HG03159 (cell line): Measurements from ENCODE around the gene APP.
"Not testable (repeated sequence)": the region's sequence is repeated elsewhere in the genome, so short reads cannot be mapped to it uniquely, and the experiment has no call there.

Source experiments
- ATAC-seq: cut with Tn5 transposase; IDR thresholded peaks from one replicate; pipeline ENCODE4 v1.9.1; 2021; ENCODE audit warnings: mild to moderate bottlenecking, moderate library complexity; ENCODE audit not compliant: unreplicated experiment

The APP gene

GRCh38 chr21:26028183-26028582 is 142.4 kb downstream of the APP start:
- ATAC-seq: no peak

DNA sequence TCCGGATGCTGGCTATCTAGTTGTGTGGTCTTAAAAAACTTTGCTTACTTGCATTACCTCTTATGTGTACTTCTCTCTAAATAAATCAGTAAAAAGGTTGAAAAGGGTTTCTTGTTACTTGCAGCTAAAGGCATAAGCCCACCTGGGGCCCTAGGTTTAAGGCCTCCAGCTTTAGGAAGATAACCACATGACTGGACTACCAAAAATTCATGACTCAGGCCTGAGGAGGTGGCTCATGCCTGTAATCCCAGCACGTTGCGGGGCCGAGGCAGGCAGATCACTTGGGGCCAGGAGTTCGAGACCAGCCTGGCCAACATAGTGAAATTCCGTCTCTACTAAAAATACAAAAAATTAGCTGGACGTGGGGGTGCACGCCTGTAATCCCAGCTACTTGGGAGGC is 142.9 kb downstream of the APP start:
- ATAC-seq: no peak

DNA sequence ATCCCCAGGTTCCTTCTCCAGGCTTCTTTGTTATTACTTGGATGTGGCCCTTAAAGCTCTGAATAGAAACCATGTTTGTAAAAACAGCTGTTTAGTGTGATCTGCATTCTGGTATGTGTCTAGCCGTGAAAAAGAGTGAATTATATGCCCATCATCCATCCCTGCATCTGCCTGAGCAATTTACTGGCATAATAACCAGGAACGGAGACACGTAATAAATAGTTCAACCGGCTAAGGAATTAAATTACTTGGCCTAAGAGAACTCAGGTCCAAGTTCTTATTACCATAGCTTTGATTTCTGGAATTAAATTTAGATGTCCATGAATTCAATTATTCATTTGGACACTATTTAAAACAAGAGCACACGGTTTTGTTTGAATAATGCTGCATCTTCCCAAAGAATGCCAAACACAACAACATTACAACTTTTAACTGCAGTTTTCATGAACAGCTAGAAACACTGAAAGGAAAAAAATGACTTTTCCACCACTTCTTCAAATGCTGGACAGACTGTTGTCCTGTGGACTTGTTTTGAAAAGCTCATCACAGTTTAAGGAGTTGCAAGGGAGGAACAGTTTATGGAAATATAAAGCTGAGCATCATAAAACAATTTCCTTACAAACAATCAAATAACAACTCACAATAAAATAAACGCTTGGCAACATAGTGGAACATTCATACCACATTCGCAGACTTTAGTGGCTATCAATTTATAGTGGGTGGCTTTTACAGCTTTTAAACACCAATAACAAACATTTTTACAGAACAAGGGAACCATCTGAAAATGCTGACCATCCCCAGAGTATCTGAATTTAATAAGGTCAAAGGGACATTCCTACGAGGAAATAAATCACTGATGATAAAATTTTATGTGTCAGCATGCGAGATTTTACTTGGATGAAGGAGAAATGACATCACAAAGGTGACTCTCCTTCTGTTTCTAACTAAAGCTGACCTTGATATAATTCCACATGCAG is 144.7 kb downstream of the APP start:
- ATAC-seq: no peak

DNA sequence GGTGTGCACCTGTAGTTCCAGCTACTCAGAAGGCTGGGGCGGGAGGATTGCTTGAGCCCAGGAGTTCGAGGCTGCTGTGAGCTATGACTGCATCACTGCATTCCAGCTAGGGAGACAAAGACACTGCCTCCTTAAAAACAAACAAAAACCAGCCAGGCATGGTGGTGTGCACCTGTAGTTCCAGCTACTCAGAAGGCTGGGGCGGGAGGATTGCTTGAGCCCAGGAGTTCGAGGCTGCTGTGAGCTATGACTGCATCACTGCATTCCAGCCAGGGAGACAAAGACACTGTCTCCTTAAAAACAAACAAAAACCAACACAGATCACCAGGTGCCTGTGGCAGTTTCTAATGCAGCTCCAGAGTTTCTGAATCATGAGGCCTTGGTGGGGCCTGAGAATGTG is 147.2 kb downstream of the APP start:
- not testable (repeated sequence) for ATAC-seq

GRCh38 chr21:26022598-26023337 is 147.8 kb downstream of the APP start:
- ATAC-seq: not testable (repeated sequence)

- ATAC-seq: no peak
Measured at GRCh38 chr21:26020510-26020909, 150.1 kb downstream of the APP start.

DNA sequence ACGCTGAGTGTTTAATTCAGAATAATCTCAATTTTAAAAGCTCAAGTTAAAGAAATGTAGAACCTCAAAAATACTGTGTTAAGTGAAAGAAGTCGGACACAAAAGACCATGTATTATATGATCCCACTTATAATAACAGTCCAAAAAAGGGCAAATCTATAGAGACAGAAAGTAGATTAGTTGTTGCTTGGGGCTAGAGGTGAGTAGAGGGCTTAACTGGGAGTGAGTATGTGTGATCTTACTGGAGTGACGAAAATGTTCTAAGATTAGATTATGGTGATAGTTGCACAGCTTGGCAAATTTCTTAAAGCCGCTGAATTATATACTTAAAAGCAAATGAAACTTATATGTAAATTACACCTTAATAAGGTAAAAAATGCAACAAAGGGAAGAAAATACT is 150.5 kb downstream of the APP start:
- ATAC-seq: no peak

GRCh38 chr21:26019236-26019635 is 151.3 kb downstream of the APP start:
- no peak for ATAC-seq

DNA sequence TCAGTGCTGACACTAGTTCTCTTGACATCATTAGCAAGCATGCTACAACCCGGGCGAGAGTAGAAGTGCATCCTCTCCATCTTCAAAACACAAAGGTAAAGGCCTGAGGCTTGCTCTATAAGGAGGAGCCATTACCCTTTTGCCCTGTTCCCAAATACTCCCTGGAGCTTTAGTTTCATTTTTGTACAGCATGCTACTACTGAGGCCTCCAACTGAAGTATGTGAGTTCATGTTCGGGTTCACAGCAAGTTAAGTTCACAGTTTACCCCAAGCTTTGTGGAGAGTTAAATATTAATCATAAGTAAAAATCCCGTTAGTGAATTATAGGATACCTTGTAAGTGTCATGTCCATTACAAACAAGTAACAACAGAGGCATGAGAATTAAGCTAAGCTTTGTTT is 156.6 kb downstream of the APP start:
- no peak for ATAC-seq

- not testable (repeated sequence) for ATAC-seq
Measured at GRCh38 chr21:26012482-26012881, 158.1 kb downstream of the APP start.

DNA sequence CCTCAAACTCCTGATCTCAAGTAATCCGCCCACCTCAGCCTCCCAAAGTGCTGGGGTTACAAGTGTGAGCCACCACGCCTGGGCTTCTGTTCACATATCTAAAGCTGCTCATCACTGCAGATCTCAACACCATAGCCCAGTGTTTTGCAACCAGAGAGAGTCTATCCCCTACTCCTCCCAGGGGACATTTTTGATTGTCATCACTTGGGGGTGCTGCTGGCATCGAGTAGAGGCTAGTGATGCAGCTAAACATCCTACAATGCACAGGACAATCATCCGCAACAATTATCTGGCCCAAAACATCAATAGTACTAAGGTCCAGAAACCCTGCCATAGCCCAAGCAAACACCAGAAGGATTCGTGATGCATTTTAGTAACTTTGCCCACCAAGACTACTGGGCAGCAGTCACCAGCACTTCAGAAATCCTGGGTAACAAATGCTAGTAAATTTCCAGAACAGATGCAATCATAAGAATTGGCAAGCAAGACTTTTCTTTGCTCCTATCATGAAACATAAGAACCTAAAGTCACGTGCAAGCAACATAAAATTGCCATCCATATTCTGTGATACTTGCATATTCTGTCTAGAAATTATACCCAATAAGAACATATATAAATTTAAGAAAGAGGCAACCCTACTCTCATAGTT is 159.2 kb downstream of the APP start:
- no peak for ATAC-seq

DNA sequence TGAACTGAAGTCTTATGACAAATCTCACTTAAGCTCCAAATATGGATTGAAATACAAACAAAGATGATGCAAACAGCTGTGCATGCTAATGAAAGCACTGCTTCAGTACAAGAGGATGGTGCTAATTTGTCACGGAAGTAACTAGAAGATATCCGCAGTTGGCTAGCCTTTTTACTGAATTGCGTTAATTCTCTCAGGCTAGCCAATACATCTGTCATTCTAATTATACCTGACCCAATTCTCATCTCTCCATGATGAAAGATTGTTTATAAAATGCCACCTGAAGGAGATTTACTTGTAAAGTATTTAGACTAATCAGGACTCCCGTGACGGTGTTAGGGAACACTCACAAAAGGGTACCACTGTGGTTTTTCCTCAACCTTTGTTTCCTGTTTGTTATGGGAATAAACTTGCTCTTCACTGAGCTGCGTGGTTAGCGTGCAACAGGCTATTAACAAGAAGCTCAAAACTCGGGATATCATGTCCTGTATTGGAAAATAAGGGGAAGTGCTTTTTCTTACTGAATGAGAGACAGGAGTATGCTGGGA is 162.5 kb downstream of the APP start:
- no peak for ATAC-seq

- ATAC-seq: no peak
Measured at GRCh38 chr21:26005464-26005863, 165.1 kb downstream of the APP start.

DNA sequence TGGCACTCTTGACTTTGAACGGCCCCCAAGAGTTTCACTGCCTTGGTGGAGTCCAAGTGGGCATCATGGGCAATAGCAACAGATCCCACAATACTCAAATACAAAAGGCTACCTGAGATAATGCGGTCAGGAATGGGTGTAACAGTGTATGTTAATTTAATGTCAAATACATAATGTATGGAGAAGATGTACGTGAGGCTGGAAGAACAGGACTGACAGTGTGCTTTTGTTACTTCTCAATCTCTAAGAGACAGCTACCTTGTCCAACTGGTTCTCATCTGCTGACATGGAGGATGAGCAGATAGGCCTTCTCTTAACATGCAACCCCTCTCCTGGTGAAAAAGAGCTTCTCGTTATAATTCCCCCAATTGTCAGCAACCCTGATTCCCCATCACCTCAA is 167.2 kb downstream of the APP start:
- no peak for ATAC-seq

DNA sequence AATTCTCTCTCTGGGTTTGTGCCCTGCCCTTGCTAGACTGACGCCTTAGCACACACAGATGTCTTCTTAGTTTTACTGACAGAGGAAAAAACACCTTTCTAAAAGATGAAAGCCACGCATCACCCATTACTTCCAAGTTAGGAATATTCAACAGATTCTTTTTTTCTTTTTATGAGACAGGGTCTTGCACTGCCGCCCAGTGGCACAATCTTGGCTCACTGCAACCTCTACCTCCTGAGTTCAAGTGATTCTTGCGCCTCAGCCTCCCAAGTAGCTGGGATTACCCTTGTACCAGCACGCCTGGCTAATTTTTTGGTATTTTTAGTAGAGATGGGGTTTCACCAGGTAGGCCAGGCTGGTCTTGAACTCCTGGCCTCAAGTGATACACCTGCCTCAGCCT is 169.2 kb downstream of the APP start:
- no peak for ATAC-seq

DNA sequence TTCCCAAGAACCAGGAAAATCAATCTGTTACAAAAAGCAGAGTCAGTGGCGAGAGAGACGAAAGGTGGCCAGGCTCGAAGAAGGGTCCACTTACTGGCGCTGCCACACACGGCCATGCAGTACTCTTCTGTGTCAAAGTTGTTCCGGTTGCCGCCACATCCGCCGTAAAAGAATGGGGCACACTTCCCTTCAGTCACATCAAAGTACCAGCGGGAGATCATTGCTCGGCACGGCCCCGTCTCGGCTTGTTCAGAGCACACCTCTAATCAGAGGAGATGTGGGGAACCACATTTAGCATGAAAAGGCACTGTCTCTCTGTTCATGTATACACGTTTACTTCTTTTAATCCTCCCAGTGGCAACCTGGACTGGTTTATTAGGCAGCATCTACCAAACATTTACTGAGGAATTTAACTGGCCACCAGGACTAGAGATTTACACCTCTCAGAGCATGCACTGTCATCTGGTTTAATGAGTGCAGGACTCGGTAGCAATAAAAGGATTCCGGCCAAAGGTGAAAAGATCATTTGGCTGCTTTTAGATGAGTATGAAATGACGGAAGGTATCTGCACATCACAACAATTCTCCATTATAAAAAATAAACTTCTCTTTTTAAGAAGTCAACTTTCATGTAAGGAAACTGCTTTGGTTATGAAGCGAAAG is 170.5 kb downstream of the APP start:
- ATAC-seq: no peak

GRCh38 chr21:25997788-25998611 is 172.6 kb downstream of the APP start:
- ATAC-seq: no peak

GRCh38 chr21:25995278-25995677 is 175.3 kb downstream of the APP start:
- ATAC-seq: no peak

DNA sequence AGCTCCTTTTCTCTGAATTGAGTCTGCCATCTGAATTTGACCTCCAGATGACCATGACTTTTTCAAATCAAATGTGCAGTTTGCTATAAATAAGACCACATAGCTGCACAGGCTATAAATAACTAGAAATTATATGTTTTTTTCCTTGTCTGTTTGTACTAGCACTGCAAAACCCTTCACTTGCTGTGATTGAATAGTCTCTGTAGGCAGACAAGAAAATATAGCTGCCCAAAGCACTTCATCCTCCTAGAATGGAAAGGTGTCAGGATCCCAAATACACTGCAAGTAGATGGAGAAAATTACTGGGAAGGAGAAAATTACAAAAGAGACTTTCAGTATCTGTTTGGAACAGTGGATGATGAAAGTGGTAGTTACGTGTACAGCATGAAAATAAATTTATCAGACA is 175.8 kb downstream of the APP start:
- no peak for ATAC-seq

DNA sequence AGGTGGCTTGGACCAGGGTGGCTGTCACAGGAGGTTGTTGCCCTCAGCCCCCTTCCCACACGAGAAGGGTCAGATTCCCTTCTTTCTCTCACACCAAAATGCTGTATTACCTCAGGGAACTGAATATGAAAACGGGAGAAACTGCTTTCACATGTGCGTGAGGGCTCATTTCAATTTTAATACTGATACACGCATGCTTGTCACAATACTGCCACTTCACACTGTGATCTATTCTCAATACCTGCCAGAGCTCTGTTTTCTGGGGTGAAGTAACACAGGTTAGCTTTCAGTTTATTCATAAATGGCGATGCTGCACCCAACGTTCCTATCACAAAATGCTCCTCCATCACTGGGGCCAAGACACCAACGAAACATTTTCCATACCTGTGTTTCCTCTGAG is 181.8 kb downstream of the APP start:
- no peak for ATAC-seq
